ENCODE results near the gene ELOVL5. TPM values are rescaled to one million over a fixed set of nuclear protein-coding genes. Genes with fewer than 3 reads are reported as not detected.

ELOVL5 gene
- total RNA-seq, 2 donors from 2014 or later, result 84.6 to 134 TPM

DNA sequence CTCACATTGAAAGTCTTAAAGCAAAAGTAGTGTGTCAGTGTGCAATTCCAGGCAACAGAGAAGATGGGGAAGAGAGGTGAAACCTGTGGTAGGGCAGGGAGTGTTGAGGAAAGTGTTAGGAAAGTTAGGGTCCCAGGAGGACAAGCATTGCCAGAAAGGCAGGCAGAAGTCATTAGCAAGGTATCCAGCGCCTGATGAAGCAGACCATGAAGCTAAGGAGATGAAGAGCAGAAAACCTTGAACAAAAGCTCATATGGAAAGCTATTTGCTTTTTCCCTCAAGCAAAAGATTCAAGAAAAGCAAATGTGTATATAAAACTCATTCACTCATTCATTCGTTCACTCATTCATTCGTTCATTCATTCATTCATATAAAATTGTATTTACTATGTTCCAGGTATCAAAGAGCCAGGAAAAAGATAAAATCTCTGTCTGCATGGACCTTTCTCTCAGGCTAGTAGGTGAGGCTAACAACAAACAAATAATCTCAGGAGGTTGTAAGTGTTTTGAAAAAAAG, 96.5 kb downstream of the ELOVL5 start:
- no peaks in the 10 kb centered on the region for H3K9me3 Mint-ChIP-seq
- peaks cover 5 to 6% of the 10 kb centered on the region in 2 donors for H3K36me3 Mint-ChIP-seq
- no peak for DNase-seq (ENCODE audit: low spot score in 2 of 2)
- ATAC-seq, result no peak
- H3K27ac Mint-ChIP-seq, result no peak overlapping the region

GRCh38 chr6:53251033-53251672, 97.6 kb downstream of the ELOVL5 start:
- DNase-seq (ENCODE audit: low spot score in 2 of 2) (no peak), ATAC-seq (peak in 1 of 2 donors; percentile 61)
- no peaks in the 10 kb centered on the region for H3K36me3 Mint-ChIP-seq
- no peaks in the 10 kb centered on the region for H3K9me3 Mint-ChIP-seq
- no peak overlapping the region for H3K27ac Mint-ChIP-seq

GRCh38 chr6:53250176-53251032, 98.3 kb downstream of the ELOVL5 start:
- Mint-ChIP-seq H3K27ac (no peak overlapping the region), H3K9me3 (no peaks in the 10 kb centered on the region), H3K36me3 (no peaks in the 10 kb centered on the region)
- no peak for DNase-seq (ENCODE audit: low spot score in 2 of 2)
- ATAC-seq, result no peak

DNA sequence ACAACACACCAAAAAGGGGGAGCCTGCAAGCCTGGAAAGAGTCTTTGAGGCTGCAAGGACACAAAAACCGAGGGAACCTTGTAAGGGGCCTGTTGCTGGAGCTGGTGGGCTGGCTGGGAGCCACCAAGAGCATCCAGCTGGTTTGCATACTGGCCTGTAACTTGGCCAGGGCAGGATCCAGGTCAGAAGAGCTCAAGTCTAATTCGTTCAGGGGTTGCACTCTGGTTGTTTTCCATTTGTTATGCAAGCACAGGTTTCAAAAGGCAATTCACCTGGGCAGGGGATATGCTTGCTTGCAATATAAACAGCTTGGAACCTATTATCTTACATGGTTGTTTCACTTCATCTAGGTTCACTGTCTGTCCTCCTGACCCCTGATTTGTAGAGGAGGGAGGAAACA, 101.8 kb downstream of the ELOVL5 start:
- no peaks in the 10 kb centered on the region for H3K36me3 Mint-ChIP-seq
- DNase-seq (ENCODE audit: low spot score in 2 of 2) (no peak), ATAC-seq (no peak)
- no peaks in the 10 kb centered on the region for H3K9me3 Mint-ChIP-seq
- peak overlapping the region in 1 of 2 donors; percentile 36 for H3K27ac Mint-ChIP-seq

- peaks cover under 1 to 2% of the 10 kb centered on the region in 2 donors for H3K9me3 Mint-ChIP-seq
- ATAC-seq, result peak; percentile 64 to 66
- no peak for DNase-seq (ENCODE audit: low spot score in 2 of 2)
- H3K27ac Mint-ChIP-seq, result no peak overlapping the region
- H3K36me3 Mint-ChIP-seq, result peaks cover 2 to 6% of the 10 kb centered on the region in 2 donors
Observed at GRCh38 chr6:53244958-53245357, 103.8 kb downstream of the ELOVL5 start.

DNA sequence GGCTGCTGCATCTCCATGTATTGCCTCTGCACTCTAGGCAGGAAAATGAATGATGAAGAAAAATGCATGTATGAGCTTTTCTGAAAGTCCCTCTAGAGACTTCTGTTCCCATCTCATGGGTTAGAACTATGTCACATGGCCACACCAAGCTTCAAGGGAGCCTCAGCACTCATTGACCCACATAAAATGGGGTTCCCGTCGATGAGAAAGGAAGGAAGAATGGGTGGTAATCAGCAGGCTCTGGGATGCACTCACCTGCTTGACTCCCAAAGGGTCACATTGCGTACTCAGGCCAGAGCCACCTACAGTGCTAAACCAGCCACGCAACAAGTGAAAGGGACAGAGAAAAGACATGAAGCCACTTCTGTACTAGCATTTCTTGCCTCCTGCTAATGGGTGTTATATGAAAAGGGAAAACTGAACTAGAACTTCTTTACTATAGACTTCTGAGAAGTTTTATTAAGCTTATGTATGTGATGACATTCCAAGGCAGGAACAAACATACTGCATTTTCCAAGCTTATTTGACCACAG, 104.3 kb downstream of the ELOVL5 start:
- Mint-ChIP-seq H3K36me3 (peaks cover 5 to 11% of the 10 kb centered on the region in 2 donors), H3K9me3 (peaks cover 4 to 5% of the 10 kb centered on the region in 2 donors), H3K27ac (no peak overlapping the region)
- ATAC-seq (no peak), DNase-seq (ENCODE audit: low spot score in 2 of 2) (no peak)

DNA sequence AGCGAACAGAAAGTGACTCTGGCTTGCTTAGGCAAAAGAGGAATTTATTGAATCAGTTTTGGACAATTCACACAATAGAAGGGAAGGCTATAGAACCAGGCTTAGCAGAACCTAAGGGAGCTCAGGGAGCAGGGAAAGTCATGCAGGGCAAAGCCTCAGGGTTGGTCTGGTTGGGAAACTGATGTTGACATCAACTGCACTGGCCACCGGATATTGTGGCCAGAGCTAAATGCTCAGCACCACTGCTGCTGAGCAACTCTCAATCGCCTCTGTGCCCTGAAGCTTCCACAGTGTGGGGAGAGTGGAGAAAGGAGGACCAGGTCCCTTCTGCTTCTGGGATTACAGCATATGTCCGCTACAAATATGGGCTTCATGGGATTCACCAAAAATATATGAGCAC, 106.8 kb downstream of the ELOVL5 start:
- Mint-ChIP-seq H3K36me3 (peaks cover 5 to 19% of the 10 kb centered on the region in 2 donors), H3K9me3 (peaks cover 4 to 5% of the 10 kb centered on the region in 2 donors), H3K27ac (peak overlapping the region in 1 of 2 donors; percentile 10)
- ATAC-seq, result no peak
- no peak for DNase-seq (ENCODE audit: low spot score in 2 of 2)

GRCh38 chr6:53240761-53241160, 108.0 kb downstream of the ELOVL5 start:
- peaks cover 5 to 19% of the 10 kb centered on the region in 2 donors for H3K36me3 Mint-ChIP-seq

GRCh38 chr6:53240139-53240538, 108.6 kb downstream of the ELOVL5 start:
- Mint-ChIP-seq H3K27ac (peak overlapping the region in 1 of 2 donors; percentile 10), H3K36me3 (peaks cover 5 to 19% of the 10 kb centered on the region in 2 donors), H3K9me3 (peaks cover 4 to 5% of the 10 kb centered on the region in 2 donors)
- ATAC-seq (peak; percentile 30 to 56), DNase-seq (ENCODE audit: low spot score in 2 of 2) (no peak)

More at GRCh38 chr6:53240761-53241160, 108.0 kb downstream of the ELOVL5 start:
- ATAC-seq (peak in 1 of 2 donors; percentile 45), DNase-seq (ENCODE audit: low spot score in 2 of 2) (no peak)
- Mint-ChIP-seq H3K9me3 (peaks cover 4 to 5% of the 10 kb centered on the region in 2 donors), H3K27ac (peak overlapping the region in 1 of 2 donors; percentile 10)

DNA sequence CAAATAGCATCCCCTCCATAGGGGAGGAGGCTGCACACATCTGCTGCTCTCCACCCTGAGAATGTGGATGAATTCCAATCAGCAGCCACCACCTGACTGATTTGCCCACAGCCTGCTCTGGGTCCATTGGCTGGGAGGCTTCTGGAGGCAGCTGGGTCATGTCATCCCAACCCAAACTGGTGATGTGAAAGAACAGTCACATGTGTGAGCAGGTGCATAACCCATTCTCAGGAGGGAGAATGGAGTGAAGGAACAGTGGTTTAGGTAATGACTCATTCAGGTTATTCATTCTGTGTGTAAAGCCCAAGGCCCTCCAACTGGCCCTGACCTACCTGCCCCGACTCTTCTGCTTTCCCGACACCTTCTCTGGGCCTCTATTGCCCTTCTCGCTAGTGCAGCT, 109.2 kb downstream of the ELOVL5 start:
- peaks cover 5 to 19% of the 10 kb centered on the region in 2 donors for H3K36me3 Mint-ChIP-seq
- peaks cover 4 to 5% of the 10 kb centered on the region in 2 donors for H3K9me3 Mint-ChIP-seq
- peak overlapping the region; percentile 7 to 10 for H3K27ac Mint-ChIP-seq
- ATAC-seq (peak; percentile 76 to 79), DNase-seq (ENCODE audit: low spot score in 2 of 2) (peak in 1 of 2 donors; percentile 17)

DNA sequence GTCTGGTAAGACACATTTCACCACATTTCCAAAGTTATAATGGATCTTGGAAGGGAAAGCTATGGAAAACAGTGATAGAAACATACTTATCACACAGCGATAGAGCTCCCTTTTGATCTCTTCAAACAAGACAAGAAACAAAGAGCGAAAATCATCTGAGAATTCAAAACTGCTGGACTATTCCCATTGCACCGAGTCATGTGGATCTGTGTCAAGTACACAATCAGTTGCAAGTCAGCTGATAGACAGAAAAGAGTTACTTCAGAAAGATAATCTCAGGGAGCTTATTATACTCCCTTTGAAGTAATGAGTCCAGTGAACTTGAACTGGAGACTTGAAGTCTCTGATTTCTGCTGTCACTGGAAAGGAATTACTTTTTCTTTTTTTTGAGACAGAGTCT, 110.4 kb downstream of the ELOVL5 start:
- no peak for ATAC-seq
- Mint-ChIP-seq H3K9me3 (peaks cover 4 to 5% of the 10 kb centered on the region in 2 donors), H3K36me3 (peaks cover 5 to 19% of the 10 kb centered on the region in 2 donors), H3K27ac (no peak overlapping the region)
- DNase-seq (ENCODE audit: low spot score in 2 of 2), result no peak

DNA sequence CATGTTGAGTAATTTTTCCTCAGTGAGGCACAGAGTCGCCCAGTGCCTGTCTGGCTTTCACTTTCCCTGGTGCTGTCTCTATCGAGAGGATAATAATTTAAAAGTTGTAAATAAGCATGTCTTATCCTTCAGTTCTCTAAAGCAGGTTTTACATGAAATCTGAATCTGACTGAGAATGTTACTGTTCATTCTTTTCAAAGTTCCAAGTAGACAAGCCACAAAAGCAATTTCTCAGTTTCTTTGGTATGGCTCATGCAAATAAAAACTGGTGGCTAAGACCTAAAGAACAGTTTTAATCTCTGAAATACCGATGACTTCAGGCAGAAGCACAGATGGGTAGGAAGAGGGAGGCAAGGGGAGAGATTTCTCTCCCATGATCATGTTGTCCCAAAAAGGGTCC, 112.5 kb downstream of the ELOVL5 start:
- Mint-ChIP-seq H3K36me3 (peaks cover 5 to 19% of the 10 kb centered on the region in 2 donors), H3K9me3 (peaks cover 4 to 5% of the 10 kb centered on the region in 2 donors), H3K27ac (peak overlapping the region; percentile 22 to 86)
- ATAC-seq (peak in 1 of 2 donors; percentile 36), DNase-seq (ENCODE audit: low spot score in 2 of 2) (no peak)

- no peak overlapping the region for H3K27ac Mint-ChIP-seq
- DNase-seq (ENCODE audit: low spot score in 2 of 2), result no peak
- no peak for ATAC-seq
Observed at GRCh38 chr6:53235508-53235907, 113.2 kb downstream of the ELOVL5 start.

DNA sequence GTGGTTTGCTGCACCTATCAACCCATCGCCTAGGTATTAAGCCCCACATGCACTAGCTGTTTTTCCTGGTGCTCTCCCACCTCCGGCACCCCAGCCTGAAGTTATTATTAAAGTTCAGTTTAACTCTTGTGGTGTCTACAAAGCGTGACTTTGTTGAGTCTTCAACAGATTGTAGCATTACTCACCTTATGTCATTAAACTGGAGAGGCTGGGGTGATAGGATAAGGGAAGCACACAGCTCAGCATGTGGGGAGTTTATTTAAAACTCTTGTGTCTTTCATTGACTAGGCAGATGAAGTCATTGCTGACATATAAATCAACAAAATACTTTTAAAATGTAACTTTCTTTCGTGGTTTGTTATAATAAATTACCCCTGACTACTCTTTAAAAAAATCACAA, 115.4 kb downstream of the ELOVL5 start:
- no peaks in the 10 kb centered on the region for H3K36me3 Mint-ChIP-seq
- DNase-seq (ENCODE audit: low spot score in 2 of 2), result no peak
- no peak for ATAC-seq
- no peak overlapping the region for H3K27ac Mint-ChIP-seq
- no peaks in the 10 kb centered on the region for H3K9me3 Mint-ChIP-seq

More at GRCh38 chr6:53235508-53235907, 113.2 kb downstream of the ELOVL5 start:
- peaks cover 5 to 18% of the 10 kb centered on the region in 2 donors for H3K36me3 Mint-ChIP-seq
- peaks cover 4 to 5% of the 10 kb centered on the region in 2 donors for H3K9me3 Mint-ChIP-seq

GRCh38 chr6:53230775-53231467, 117.8 kb downstream of the ELOVL5 start:
- Mint-ChIP-seq H3K9me3 (no peaks in the 10 kb centered on the region), H3K36me3 (no peaks in the 10 kb centered on the region), H3K27ac (peak overlapping the region; percentile 36 to 70)
- ATAC-seq, result no peak
- DNase-seq (ENCODE audit: low spot score in 2 of 2), result no peak

- DNase-seq (ENCODE audit: low spot score in 2 of 2) (no peak), ATAC-seq (no peak)
- no peaks in the 10 kb centered on the region for H3K36me3 Mint-ChIP-seq
- no peaks in the 10 kb centered on the region for H3K9me3 Mint-ChIP-seq
- no peak overlapping the region for H3K27ac Mint-ChIP-seq
Observed at GRCh38 chr6:53227847-53228246, 120.9 kb downstream of the ELOVL5 start.

All from activated naive CD4-positive, alpha-beta T cell treated with anti-CD3 and anti-CD28 coated beads, Interleukin-2, amount 50 U/mL, for 72 hours (primary cell).